Hepatocyte (in vitro differentiated cells): Measurements from ENCODE around the gene C7orf57. TPM values are rescaled to one million over a fixed set of nuclear protein-coding genes. Genes with fewer than 3 reads are reported as not detected.

Experiments used
- DNase-seq: peaks from one replicate; pipeline ENCODE4 v3.0.0-alpha.2; 2016; ENCODE audit warnings: low spot score
- H2AFZ ChIP-seq: fragments of 200-600 bp; sonication (generic); 2 replicates; pipeline ENCODE4 v1.6.0; 2016; ENCODE audit warnings: antibody characterized with exemption, mild to moderate bottlenecking
- H3K27ac ChIP-seq: fragments of 200-600 bp; sonication (generic); 2 replicates; pipeline ENCODE4 v1.5.1; 2016; ENCODE audit warnings: mild to moderate bottlenecking
- H3K27me3 ChIP-seq: fragments of 200-600 bp; sonication (generic); 2 replicates; pipeline ENCODE4 v1.6.1; 2016
- H3K36me3 ChIP-seq: fragments of 200-600 bp; sonication (generic); replicated peaks from 2 replicates; pipeline ENCODE4 v1.5.1; 2016; ENCODE audit warnings: low read depth; ENCODE audit not compliant: insufficient read depth
- H3K4me1 ChIP-seq: fragments of 200-600 bp; sonication (generic); 2 replicates; pipeline ENCODE4 v1.5.1; 2016; ENCODE audit warnings: mild to moderate bottlenecking, moderate library complexity; ENCODE audit not compliant: insufficient read depth
- H3K4me2 ChIP-seq: fragments of 200-600 bp; sonication (generic); 2 replicates; pipeline ENCODE4 v1.6.0; 2016
- H3K4me3 ChIP-seq: fragments of 200-600 bp; sonication (generic); 2 replicates; pipeline ENCODE4 v1.5.1; 2016; ENCODE audit warnings: mild to moderate bottlenecking
- H3K79me2 ChIP-seq: fragments of 200-600 bp; sonication (generic); 2 replicates; pipeline ENCODE4 v1.6.0; 2017; ENCODE audit warnings: mild to moderate bottlenecking
- H3K9me2 ChIP-seq: fragments of 200-600 bp; sonication (generic); replicated peaks from 2 replicates; pipeline ENCODE4 v1.6.0; 2017; ENCODE audit warnings: mild to moderate bottlenecking; ENCODE audit not compliant: insufficient read depth
- H3K9me3 ChIP-seq: fragments of 200-600 bp; sonication (generic); 2 replicates; pipeline ENCODE4 v1.5.1; 2016; ENCODE audit warnings: low read depth, mild to moderate bottlenecking
- H4K20me1 ChIP-seq: fragments of 200-600 bp; sonication (generic); 2 replicates; pipeline ENCODE4 v1.6.0; 2016; ENCODE audit warnings: mild to moderate bottlenecking; ENCODE audit not compliant: insufficient read depth, poor library complexity, severe bottlenecking
- CTCF ChIP-seq: fragments of 200-600 bp; sonication (generic); IDR thresholded peaks from 2 replicates; pipeline ENCODE4 v1.5.1; 2016; ENCODE audit warnings: antibody characterized with exemption, mild to moderate bottlenecking; ENCODE audit not compliant: poor library complexity
- EZH2 ChIP-seq: fragments of 200-600 bp; sonication (generic); IDR thresholded peaks from 2 replicates; pipeline ENCODE4 v1.6.1; 2016; ENCODE audit warnings: antibody characterized with exemption, mild to moderate bottlenecking, borderline replicate concordance
- EZH2phosphoT487 ChIP-seq: fragments of 200-600 bp; sonication (generic); IDR thresholded peaks from one replicate; pipeline ENCODE4 v1.6.1; 2018; ENCODE audit warnings: antibody characterized with exemption, mild to moderate bottlenecking, low read depth, moderate library complexity; ENCODE audit not compliant: unreplicated experiment, severe bottlenecking
- WGBS: methylation state at CpG from one replicate; pipeline ENCODE4 v1.1.6; 2016; ENCODE audit warnings: low lambda C conversion rate; ENCODE audit errors: missing lambda C conversion rate; 5-methylcytosine and 5-hydroxymethylcytosine counted together
- polyA plus RNA-seq: library from polyadenylated mRNA; unstranded; fragments of >200 nt; fragmentation: Nextera tagmentation; extraction: Ambion mirVana; gene quantifications from 2 replicates; pipeline ENCODE4 v1.2.1, GENCODE V29; 2016
- total RNA-seq: library from RNA; depleted of rRNA; stranded (reverse); fragments of >200 nt; gene quantifications from 2 replicates; pipeline ENCODE4 v1.2.3, GENCODE V29; 2014

Gene C7orf57
- total and polyA plus RNA-seq, 2 experiments from 2014 or later = 0.43 TPM; not detected in 1

- H3K4me2 ChIP-seq = peak overlapping the region; percentile 98
- H3K27ac ChIP-seq = no peak overlapping the region
- peaks cover 8% of the 10 kb centered on the region for H3K4me1 ChIP-seq
- no peaks in the 10 kb centered on the region for H3K79me2 ChIP-seq
- WGBS = 4% methylated on average over 42 of the region's 42 CpGs
- H3K9me3 ChIP-seq = no peaks in the 10 kb centered on the region
- H3K4me3 ChIP-seq = peak overlapping the region; percentile 22
- H3K36me3 ChIP-seq = no peaks in the 10 kb centered on the region
- TF ChIP-seq EZH2 (no peak), EZH2phosphoT487 (no peak), CTCF (no peak)
- H2AFZ ChIP-seq = peak overlapping the region; percentile 65
- H4K20me1 ChIP-seq = no peaks in the 10 kb centered on the region
- DNase-seq = peak; percentile 33
- H3K27me3 ChIP-seq = peaks cover 46% of the 10 kb centered on the region
- no peaks in the 10 kb centered on the region for H3K9me2 ChIP-seq
Observed at GRCh38 chr7:48035967-48036478, 680 bp downstream of the C7orf57 start.

- Histone ChIP-seq H4K20me1 (no peaks in the 10 kb centered on the region), H3K27me3 (peaks cover 41% of the 10 kb centered on the region), H3K4me3 (no peak overlapping the region), H3K79me2 (no peaks in the 10 kb centered on the region), H3K4me1 (peaks cover 8% of the 10 kb centered on the region), H3K9me3 (no peaks in the 10 kb centered on the region), H3K36me3 (no peaks in the 10 kb centered on the region), H3K4me2 (no peak overlapping the region), H3K27ac (no peak overlapping the region), H2AFZ (no peak overlapping the region), H3K9me2 (no peaks in the 10 kb centered on the region)
- WGBS = 31% methylated on average over 5 of the region's 5 CpGs
- TF ChIP-seq EZH2phosphoT487 (no peak), CTCF (no peak), EZH2 (no peak)
- DNase-seq = no peak
Observed at GRCh38 chr7:48038815-48039506, 3.6 kb downstream of the C7orf57 start.

GRCh38 chr7:48040944-48041652, 5.8 kb downstream of the C7orf57 start:
- Histone ChIP-seq H3K4me1 (peaks cover 2% of the 10 kb centered on the region), H3K79me2 (no peaks in the 10 kb centered on the region), H3K9me2 (no peaks in the 10 kb centered on the region), H2AFZ (no peak overlapping the region), H3K9me3 (no peaks in the 10 kb centered on the region), H3K27me3 (peaks cover 27% of the 10 kb centered on the region), H3K36me3 (no peaks in the 10 kb centered on the region), H3K4me2 (no peak overlapping the region), H4K20me1 (no peaks in the 10 kb centered on the region), H3K27ac (no peak overlapping the region), H3K4me3 (no peak overlapping the region)
- no peak for DNase-seq
- no peak for TF ChIP-seq EZH2phosphoT487
- 86% methylated on average over 18 of the region's 18 CpGs for WGBS

- Histone ChIP-seq H3K4me1 (no peaks in the 10 kb centered on the region), H4K20me1 (no peaks in the 10 kb centered on the region), H3K79me2 (no peaks in the 10 kb centered on the region), H3K9me2 (no peaks in the 10 kb centered on the region), H3K4me3 (no peak overlapping the region), H3K27ac (no peak overlapping the region), H3K4me2 (no peak overlapping the region), H3K9me3 (no peaks in the 10 kb centered on the region), H3K36me3 (no peaks in the 10 kb centered on the region), H3K27me3 (peaks cover 22% of the 10 kb centered on the region), H2AFZ (no peak overlapping the region)
- WGBS = 82% methylated on average over 3 of the region's 3 CpGs
- DNase-seq = no peak
- TF ChIP-seq EZH2phosphoT487 (no peak), EZH2 (no peak), CTCF (no peak)
Observed at GRCh38 chr7:48041653-48041970, 6.3 kb downstream of the C7orf57 start.
